IMR-90 (cell line): ENCODE data around the gene HMX1.

Experiments used
- BHLHE40 ChIP-seq: fragments of 150-350 bp; IDR thresholded peaks from 2 replicates; pipeline ENCODE4 v1.6.1; 2016; ENCODE audit warnings: mild to moderate bottlenecking, low read depth, low read length
- CEBPB ChIP-seq: IDR thresholded peaks from 2 replicates; pipeline ENCODE4 v1.6.1; 2012; ENCODE audit warnings: low read depth, low read length, improper control_type of control experiment
- CHD1 ChIP-seq: IDR thresholded peaks from 2 replicates; pipeline ENCODE4 v1.6.1; 2012; ENCODE audit warnings: low read depth, low read length, improper control_type of control experiment
- FOS ChIP-seq: fragments of 150-350 bp; IDR thresholded peaks from 2 replicates; pipeline ENCODE4 v1.6.1; 2016; ENCODE audit warnings: low read depth, low read length
- MAZ ChIP-seq: IDR thresholded peaks from 2 replicates; pipeline ENCODE4 v1.6.1; 2012; ENCODE audit warnings: low read depth, mild to moderate bottlenecking, low read length, improper control_type of control experiment, moderate library complexity, borderline replicate concordance
- MXI1 ChIP-seq: IDR thresholded peaks from 2 replicates; pipeline ENCODE4 v1.6.1; 2012; ENCODE audit warnings: low read depth, mild to moderate bottlenecking, low read length, moderate library complexity, borderline replicate concordance
- POLR2A ChIP-seq: IDR thresholded peaks from 2 replicates; pipeline ENCODE4 v1.6.1; 2012; ENCODE audit warnings: mild to moderate bottlenecking, low read depth, low read length
- RAD21 ChIP-seq: IDR thresholded peaks from 2 replicates; pipeline ENCODE4 v1.6.1; 2012; ENCODE audit warnings: low read length, improper control_type of control experiment
- RFX5 ChIP-seq: IDR thresholded peaks from 2 replicates; pipeline ENCODE4 v1.8.0; 2012; ENCODE audit warnings: low read depth, mild to moderate bottlenecking, low read length, moderate library complexity
- TF ChIP-seq, protein P1 (sequence below): fragments of 150-350 bp; IDR thresholded peaks from 2 replicates; pipeline ENCODE4 v1.6.1; 2016; ENCODE audit warnings: low read depth, mild to moderate bottlenecking, low read length, moderate library complexity, borderline replicate concordance
- TF ChIP-seq, protein P2 (sequence below): conservative IDR thresholded peaks from 2 replicates; pipeline ENCODE4 v1.5.1; 2012; ENCODE audit warnings: mild to moderate bottlenecking, low read depth, low read length, improper control_type of control experiment
- TF ChIP-seq, protein P3 (sequence below): fragments of 150-350 bp; IDR thresholded peaks from 2 replicates; pipeline ENCODE4 v1.6.1; 2017; ENCODE audit warnings: mild to moderate bottlenecking, antibody characterized with exemption, low read length, low read depth

DNA sequence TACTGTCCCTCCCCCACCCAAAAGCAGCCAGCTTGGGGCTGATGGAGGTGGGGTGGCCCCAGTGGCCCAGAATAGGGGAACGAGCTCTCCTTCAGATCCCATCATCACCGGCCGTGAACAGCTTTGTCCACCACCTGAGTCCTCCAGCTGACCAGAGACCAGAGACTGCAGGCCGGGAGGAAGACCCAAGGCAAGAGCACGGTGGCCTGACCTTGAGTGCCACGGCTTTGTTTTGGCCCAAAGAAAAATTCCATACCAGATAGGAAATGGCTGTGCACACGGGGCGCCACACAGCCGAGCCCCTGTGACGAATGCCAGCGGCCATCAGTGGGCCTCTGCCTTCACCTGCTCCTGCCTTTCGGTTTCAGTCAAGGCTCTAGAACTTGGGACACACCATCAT, 5.2 kb downstream of the HMX1 start:
- TF ChIP-seq, protein P1, sequence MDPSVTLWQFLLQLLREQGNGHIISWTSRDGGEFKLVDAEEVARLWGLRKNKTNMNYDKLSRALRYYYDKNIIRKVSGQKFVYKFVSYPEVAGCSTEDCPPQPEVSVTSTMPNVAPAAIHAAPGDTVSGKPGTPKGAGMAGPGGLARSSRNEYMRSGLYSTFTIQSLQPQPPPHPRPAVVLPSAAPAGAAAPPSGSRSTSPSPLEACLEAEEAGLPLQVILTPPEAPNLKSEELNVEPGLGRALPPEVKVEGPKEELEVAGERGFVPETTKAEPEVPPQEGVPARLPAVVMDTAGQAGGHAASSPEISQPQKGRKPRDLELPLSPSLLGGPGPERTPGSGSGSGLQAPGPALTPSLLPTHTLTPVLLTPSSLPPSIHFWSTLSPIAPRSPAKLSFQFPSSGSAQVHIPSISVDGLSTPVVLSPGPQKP, result no peak
- TF ChIP-seq, protein P2, sequence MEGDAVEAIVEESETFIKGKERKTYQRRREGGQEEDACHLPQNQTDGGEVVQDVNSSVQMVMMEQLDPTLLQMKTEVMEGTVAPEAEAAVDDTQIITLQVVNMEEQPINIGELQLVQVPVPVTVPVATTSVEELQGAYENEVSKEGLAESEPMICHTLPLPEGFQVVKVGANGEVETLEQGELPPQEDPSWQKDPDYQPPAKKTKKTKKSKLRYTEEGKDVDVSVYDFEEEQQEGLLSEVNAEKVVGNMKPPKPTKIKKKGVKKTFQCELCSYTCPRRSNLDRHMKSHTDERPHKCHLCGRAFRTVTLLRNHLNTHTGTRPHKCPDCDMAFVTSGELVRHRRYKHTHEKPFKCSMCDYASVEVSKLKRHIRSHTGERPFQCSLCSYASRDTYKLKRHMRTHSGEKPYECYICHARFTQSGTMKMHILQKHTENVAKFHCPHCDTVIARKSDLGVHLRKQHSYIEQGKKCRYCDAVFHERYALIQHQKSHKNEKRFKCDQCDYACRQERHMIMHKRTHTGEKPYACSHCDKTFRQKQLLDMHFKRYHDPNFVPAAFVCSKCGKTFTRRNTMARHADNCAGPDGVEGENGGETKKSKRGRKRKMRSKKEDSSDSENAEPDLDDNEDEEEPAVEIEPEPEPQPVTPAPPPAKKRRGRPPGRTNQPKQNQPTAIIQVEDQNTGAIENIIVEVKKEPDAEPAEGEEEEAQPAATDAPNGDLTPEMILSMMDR, result no peak
- TF ChIP-seq, protein P3, sequence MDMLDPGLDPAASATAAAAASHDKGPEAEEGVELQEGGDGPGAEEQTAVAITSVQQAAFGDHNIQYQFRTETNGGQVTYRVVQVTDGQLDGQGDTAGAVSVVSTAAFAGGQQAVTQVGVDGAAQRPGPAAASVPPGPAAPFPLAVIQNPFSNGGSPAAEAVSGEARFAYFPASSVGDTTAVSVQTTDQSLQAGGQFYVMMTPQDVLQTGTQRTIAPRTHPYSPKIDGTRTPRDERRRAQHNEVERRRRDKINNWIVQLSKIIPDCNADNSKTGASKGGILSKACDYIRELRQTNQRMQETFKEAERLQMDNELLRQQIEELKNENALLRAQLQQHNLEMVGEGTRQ, result no peak
- no peak for TF ChIP-seq RFX5
- TF ChIP-seq POLR2A, result no peak
- TF ChIP-seq RAD21, result no peak
- TF ChIP-seq CHD1, result no peak
- no peak for TF ChIP-seq FOS
- TF ChIP-seq BHLHE40, result no peak
- no peak for TF ChIP-seq MAZ
- TF ChIP-seq CEBPB, result no peak
- TF ChIP-seq MXI1, result no peak
